ENCODE results near the gene PILRB.

GRCh38 chr7:100356416-100357068, 1.4 kb upstream of the PILRB start:
- TF ChIP-seq JUND (IDR thresholded peaks at IDR 0.05) (no peak), ZFX (IDR thresholded peaks at IDR 0.05) (no peak), REST (IDR thresholded peaks at IDR 0.05; ENCODE audit: low read depth) (no peak), EGR1 (IDR thresholded peaks at IDR 0.05; ENCODE audit: low read depth) (no peak), POLR2A (IDR thresholded peaks at IDR 0.05; ENCODE audit: borderline replicate concordance, extremely low read depth, insufficient read depth, insufficient read length) (no peak), CTCF (IDR thresholded peaks at IDR 0.05 in 2 of 3, conservative IDR thresholded peaks at IDR 0.05 in 1 of 3; ENCODE audit: borderline replicate concordance in 1 of 3, insufficient read depth in 1 of 3, low read depth in 2 of 3, low read length in 2 of 3) (no peak), ELF1 (IDR thresholded peaks at IDR 0.05; ENCODE audit: borderline replicate concordance, low read depth) (no peak), EZH2 (IDR thresholded peaks at IDR 0.05) (no peak), EZH2phosphoT487 (IDR thresholded peaks at IDR 0.05; ENCODE audit: borderline replicate concordance) (no peak), POLR2AphosphoS5 (IDR thresholded peaks at IDR 0.05; ENCODE audit: low read depth, low read length) (no peak)
